Measurements from ENCODE around the gene SYDE2. TPM values are rescaled to one million over a fixed set of nuclear protein-coding genes. Genes with fewer than 3 reads are reported as not detected.

The SYDE2 gene
- total RNA-seq, 1 donor from 2014 or later: 1.9 TPM

GRCh38 chr1:85225624-85226380 is 25.0 kb upstream of the SYDE2 start:
- intact Hi-C loops (cut with micrococcal nuclease): no loop called here
- DNase-seq (ENCODE audit: low spot score): no peak
- no peaks in the 10 kb centered on the region for H3K36me3 Mint-ChIP-seq (ENCODE audit: low read depth)
- peaks cover 29% of the 10 kb centered on the region for H3K27me3 Mint-ChIP-seq (ENCODE audit: low read depth)
- no peak overlapping the region for H3K4me3 Mint-ChIP-seq (ENCODE audit: low read depth)
- H3K27ac Mint-ChIP-seq: no peak overlapping the region
- no peaks in the 10 kb centered on the region for H3K4me1 Mint-ChIP-seq (ENCODE audit: low read depth)
- no peaks in the 10 kb centered on the region for H3K9me3 Mint-ChIP-seq

GRCh38 chr1:85224734-85225623 is 24.2 kb upstream of the SYDE2 start:
- Mint-ChIP-seq H3K27ac (no peak overlapping the region), H3K9me3 (no peaks in the 10 kb centered on the region), H3K27me3 (ENCODE audit: low read depth) (peaks cover 36% of the 10 kb centered on the region), H3K4me3 (ENCODE audit: low read depth) (no peak overlapping the region), H3K4me1 (ENCODE audit: low read depth) (no peaks in the 10 kb centered on the region), H3K36me3 (ENCODE audit: low read depth) (no peaks in the 10 kb centered on the region)
- no peak for DNase-seq (ENCODE audit: low spot score)
- intact Hi-C loops (cut with micrococcal nuclease): no loop called here

- H3K27me3 Mint-ChIP-seq (ENCODE audit: low read depth): peaks cover 38% of the 10 kb centered on the region
Measured at GRCh38 chr1:85224295-85224694, 23.5 kb upstream of the SYDE2 start.

GRCh38 chr1:85223334-85223733 is 22.5 kb upstream of the SYDE2 start:
- no peak overlapping the region for H3K4me3 Mint-ChIP-seq (ENCODE audit: low read depth)
- H3K27me3 Mint-ChIP-seq (ENCODE audit: low read depth): peaks cover 37% of the 10 kb centered on the region
- intact Hi-C loops (cut with micrococcal nuclease): no loop called here
- no peaks in the 10 kb centered on the region for H3K36me3 Mint-ChIP-seq (ENCODE audit: low read depth)
- no peak overlapping the region for H3K27ac Mint-ChIP-seq
- no peaks in the 10 kb centered on the region for H3K4me1 Mint-ChIP-seq (ENCODE audit: low read depth)
- no peaks in the 10 kb centered on the region for H3K9me3 Mint-ChIP-seq
- no peak for DNase-seq (ENCODE audit: low spot score)

More at GRCh38 chr1:85224295-85224694, 23.5 kb upstream of the SYDE2 start:
- Mint-ChIP-seq H3K4me1 (ENCODE audit: low read depth) (no peaks in the 10 kb centered on the region), H3K4me3 (ENCODE audit: low read depth) (no peak overlapping the region), H3K27ac (no peak overlapping the region), H3K36me3 (ENCODE audit: low read depth) (no peaks in the 10 kb centered on the region), H3K9me3 (no peaks in the 10 kb centered on the region)
- intact Hi-C loops (cut with micrococcal nuclease): no loop called here
- DNase-seq (ENCODE audit: low spot score): no peak

- intact Hi-C loops (cut with micrococcal nuclease): no loop called here
- no peak overlapping the region for H3K4me3 Mint-ChIP-seq (ENCODE audit: low read depth)
- peaks cover 42% of the 10 kb centered on the region for H3K27me3 Mint-ChIP-seq (ENCODE audit: low read depth)
- no peaks in the 10 kb centered on the region for H3K9me3 Mint-ChIP-seq
- no peak for DNase-seq (ENCODE audit: low spot score)
- H3K27ac Mint-ChIP-seq: no peak overlapping the region
- no peaks in the 10 kb centered on the region for H3K4me1 Mint-ChIP-seq (ENCODE audit: low read depth)
- H3K36me3 Mint-ChIP-seq (ENCODE audit: low read depth): no peaks in the 10 kb centered on the region
Measured at GRCh38 chr1:85220756-85221201, 20.0 kb upstream of the SYDE2 start.

GRCh38 chr1:85219853-85220610 is 19.2 kb upstream of the SYDE2 start:
- H3K4me3 Mint-ChIP-seq (ENCODE audit: low read depth): no peak overlapping the region
- no peak for DNase-seq (ENCODE audit: low spot score)
- no peaks in the 10 kb centered on the region for H3K9me3 Mint-ChIP-seq
- H3K27ac Mint-ChIP-seq: no peak overlapping the region
- no peaks in the 10 kb centered on the region for H3K36me3 Mint-ChIP-seq (ENCODE audit: low read depth)
- intact Hi-C loops (cut with micrococcal nuclease): no loop called here
- peaks cover 45% of the 10 kb centered on the region for H3K27me3 Mint-ChIP-seq (ENCODE audit: low read depth)
- no peaks in the 10 kb centered on the region for H3K4me1 Mint-ChIP-seq (ENCODE audit: low read depth)

- no peaks in the 10 kb centered on the region for H3K9me3 Mint-ChIP-seq
Measured at GRCh38 chr1:85216697-85217096, 15.9 kb upstream of the SYDE2 start.

GRCh38 chr1:85214654-85215053 is 13.8 kb upstream of the SYDE2 start:
- no peaks in the 10 kb centered on the region for H3K4me1 Mint-ChIP-seq (ENCODE audit: low read depth)
- no peak overlapping the region for H3K4me3 Mint-ChIP-seq (ENCODE audit: low read depth)
- no peaks in the 10 kb centered on the region for H3K9me3 Mint-ChIP-seq
- H3K27me3 Mint-ChIP-seq (ENCODE audit: low read depth): peaks cover 46% of the 10 kb centered on the region
- no peaks in the 10 kb centered on the region for H3K36me3 Mint-ChIP-seq (ENCODE audit: low read depth)
- no peak for DNase-seq (ENCODE audit: low spot score)
- no peak overlapping the region for H3K27ac Mint-ChIP-seq
- intact Hi-C loops (cut with micrococcal nuclease): no loop called here

More at GRCh38 chr1:85216697-85217096, 15.9 kb upstream of the SYDE2 start:
- Mint-ChIP-seq H3K27me3 (ENCODE audit: low read depth) (peaks cover 50% of the 10 kb centered on the region), H3K4me3 (ENCODE audit: low read depth) (no peak overlapping the region), H3K36me3 (ENCODE audit: low read depth) (no peaks in the 10 kb centered on the region), H3K27ac (no peak overlapping the region), H3K4me1 (ENCODE audit: low read depth) (no peaks in the 10 kb centered on the region)
- intact Hi-C loops (cut with micrococcal nuclease): no loop called here
- DNase-seq (ENCODE audit: low spot score): no peak

- peaks cover 42% of the 10 kb centered on the region for H3K27me3 Mint-ChIP-seq (ENCODE audit: low read depth)
- intact Hi-C loops (cut with micrococcal nuclease): no loop called here
- no peak overlapping the region for H3K4me3 Mint-ChIP-seq (ENCODE audit: low read depth)
- no peaks in the 10 kb centered on the region for H3K9me3 Mint-ChIP-seq
- no peak for DNase-seq (ENCODE audit: low spot score)
- H3K27ac Mint-ChIP-seq: no peak overlapping the region
- H3K36me3 Mint-ChIP-seq (ENCODE audit: low read depth): no peaks in the 10 kb centered on the region
- H3K4me1 Mint-ChIP-seq (ENCODE audit: low read depth): no peaks in the 10 kb centered on the region
Measured at GRCh38 chr1:85208488-85208887, 7.7 kb upstream of the SYDE2 start.

- Mint-ChIP-seq H3K4me1 (ENCODE audit: low read depth) (peaks cover 16% of the 10 kb centered on the region), H3K4me3 (ENCODE audit: low read depth) (no peak overlapping the region), H3K36me3 (ENCODE audit: low read depth) (no peaks in the 10 kb centered on the region), H3K27me3 (ENCODE audit: low read depth) (peaks cover 38% of the 10 kb centered on the region), H3K9me3 (no peaks in the 10 kb centered on the region), H3K27ac (no peak overlapping the region)
- no peak for DNase-seq (ENCODE audit: low spot score)
- intact Hi-C loops (cut with micrococcal nuclease): loop anchor here (5.0 kb wide), 2 partner anchors 56 to 256 kb away; no protein-coding TSS in a partner anchor
Measured at GRCh38 chr1:85203573-85204171, 2.9 kb upstream of the SYDE2 start.

- Mint-ChIP-seq H3K36me3 (ENCODE audit: low read depth) (peaks cover 2% of the 10 kb centered on the region), H3K27me3 (ENCODE audit: low read depth) (peaks cover 31% of the 10 kb centered on the region), H3K27ac (no peak overlapping the region), H3K4me3 (ENCODE audit: low read depth) (no peak overlapping the region), H3K9me3 (no peaks in the 10 kb centered on the region), H3K4me1 (ENCODE audit: low read depth) (peaks cover 19% of the 10 kb centered on the region)
- intact Hi-C loops (cut with micrococcal nuclease): loop anchor here (5.0 kb wide), 2 partner anchors 56 to 256 kb away; no protein-coding TSS in a partner anchor
- DNase-seq (ENCODE audit: low spot score): no peak
Measured at GRCh38 chr1:85202864-85203255, 2.0 kb upstream of the SYDE2 start.
